ENCODE measurements around the gene TLE4. TPM values are rescaled to one million over a fixed set of nuclear protein-coding genes. Genes with fewer than 3 reads are reported as not detected.

TLE4 gene
- total RNA-seq = 3.3 and 7.4 TPM in 2 replicates

DNA sequence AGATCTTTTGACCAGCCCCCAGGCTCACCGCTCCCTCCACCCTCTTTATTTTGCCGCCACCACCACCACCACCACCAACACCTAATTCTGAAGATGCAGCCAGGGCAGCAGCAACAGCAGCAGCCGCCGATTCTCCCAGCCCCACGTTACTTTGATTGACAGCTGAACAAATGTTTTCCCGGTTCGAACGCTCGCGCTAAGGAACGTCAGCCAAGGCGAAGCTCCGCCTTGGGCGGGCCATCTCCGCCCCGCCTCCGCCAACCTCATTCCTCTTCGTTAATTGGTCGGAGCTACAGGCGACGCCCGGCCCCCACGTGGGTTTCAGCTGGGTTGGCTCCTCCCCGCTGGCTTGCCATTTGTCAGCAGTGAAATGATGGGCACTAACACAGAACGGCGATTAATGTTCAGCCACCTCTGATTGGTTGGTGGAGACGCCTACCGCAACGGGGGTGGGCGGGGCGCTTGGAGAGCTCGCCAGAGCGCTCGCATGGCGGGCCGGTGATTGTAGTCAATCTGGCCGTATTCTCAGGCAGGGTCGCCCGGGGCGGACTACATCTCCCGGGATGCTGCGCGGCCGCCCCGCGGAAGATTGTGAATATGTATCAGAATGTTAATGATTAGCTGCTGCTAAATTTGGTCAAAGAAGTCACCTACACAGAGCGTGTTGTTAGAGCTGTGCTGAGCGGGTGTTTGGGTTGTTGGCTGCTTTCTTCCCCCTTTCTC lies at the start of gene TLE4:
TLE4 (plus strand) TSS at position 657 of the 723 bp plus-strand sequence. CDS start 826 bp downstream, outside the sequence.

All from subcutaneous preadipocyte (primary cell).